Spleen (tissue), 7 donors: Measurements from ENCODE around the gene SETD3.

Experiments
- CTCF ChIP-seq, 11 experiments: fragments of 200-600 bp in 7 of 11; fragments of 450-650 bp in 4 of 11; sonication (generic) in 4 of 11; IDR thresholded peaks in 8 of 11; conservative IDR thresholded peaks in 3 of 11; 1 replicate in 7 of 11; 2 replicates in 4 of 11; pipeline versions ENCODE4 v1.4.0 to v1.8.0; 2016 to 2021; ENCODE audit warnings: antibody characterized with exemption in 11 of 11, inconsistent platforms in 4 of 11, mild to moderate bottlenecking in 1 of 11
- POLR2A ChIP-seq, 3 donors: fragments of 450-650 bp; IDR thresholded peaks; one replicate each; pipeline ENCODE4 v1.5.1; 2017; ENCODE audit warnings: antibody characterized with exemption in 3 of 3, mild to moderate bottlenecking in 1 of 3
- donor health status: DM: no; HTN: no; CAD: no; lungs with moderate emphysema.
- donor health status: DM: no; HTN: no; CAD: no.
- donor health status: DM: no; HTN: no; CAD: no.

GRCh38 chr14:99408286-99408970 is 72.2 kb downstream of the SETD3 start:
- no peak for TF ChIP-seq POLR2A (IDR thresholded peaks at IDR 0.05)
- no peak for TF ChIP-seq CTCF (IDR thresholded peaks at IDR 0.05 in 8 of 11, conservative IDR thresholded peaks at IDR 0.05 in 3 of 11)
